ENCODE measurements around the gene MEIG1.
"Not testable (repeated sequence)": the region's sequence is repeated elsewhere in the genome, so short reads cannot be mapped to it uniquely, and the experiment has no call there.

DNA sequence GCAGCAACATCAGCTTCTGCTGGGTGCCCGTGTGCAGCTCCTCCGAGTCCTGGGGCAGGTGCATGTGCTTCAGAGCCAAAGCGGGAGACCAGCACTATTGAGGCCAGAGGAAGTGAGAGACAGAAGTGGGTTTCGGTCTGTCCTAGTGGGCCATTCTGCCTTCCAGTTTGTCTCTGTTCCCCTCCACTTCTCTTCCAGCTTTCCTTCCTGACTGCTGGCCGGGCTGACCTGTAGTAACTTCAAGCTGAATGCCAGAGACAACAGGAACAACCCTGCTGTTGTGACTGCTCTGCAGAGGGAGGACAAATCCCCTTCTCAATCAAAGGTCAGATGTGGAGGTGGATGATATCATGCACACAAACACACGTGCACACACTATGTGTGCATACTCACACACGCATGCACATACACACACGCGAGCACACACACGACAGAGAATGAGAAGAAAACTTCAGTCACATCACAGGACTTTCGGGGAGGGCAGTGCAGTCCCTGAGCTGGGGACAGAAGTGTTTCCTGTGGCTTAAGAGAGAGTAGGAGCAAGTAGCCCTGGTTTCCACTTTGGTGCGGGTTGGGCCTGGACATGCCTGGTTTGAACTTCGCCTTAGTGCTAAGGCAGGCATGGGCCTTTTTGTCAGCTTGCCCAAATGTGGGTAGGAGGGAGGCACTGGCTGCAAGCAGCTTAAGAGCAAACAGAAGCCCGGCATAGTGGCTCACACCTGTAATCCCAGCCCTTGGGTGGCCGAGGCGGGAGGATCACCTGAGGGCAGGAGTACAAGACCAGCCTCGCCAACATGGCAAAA lies 16.8 kb upstream of the MEIG1 start:
- TF ChIP-seq CTCF, POLR2A (IDR thresholded peaks at IDR 0.05): not testable (repeated sequence)

Data from thyroid gland (tissue), 4 donors.